Thyroid gland (tissue), 4 donors: ENCODE data around the gene KLHL12.

Experiments used
- CTCF ChIP-seq, 6 experiments: fragments of 200-600 bp in 3 of 6; fragments of 450-650 bp in 3 of 6; sonication (generic) in 3 of 6; IDR thresholded peaks; one replicate each; pipeline ENCODE4 v1.5.1; 2016 to 2019; ENCODE audit warnings: antibody characterized with exemption in 6 of 6, mild to moderate bottlenecking in 2 of 6, inconsistent platforms in 1 of 6, moderate library complexity in 1 of 6
- POLR2A ChIP-seq, 2 donors: fragments of 450-650 bp; IDR thresholded peaks; one replicate each; pipeline ENCODE4 v1.6.1; 2017; ENCODE audit warnings: antibody characterized with exemption in 2 of 2, mild to moderate bottlenecking in 2 of 2, moderate library complexity in 1 of 2

- TF ChIP-seq CTCF (IDR thresholded peaks at IDR 0.05) (no peak), POLR2A (IDR thresholded peaks at IDR 0.05) (no peak)
Observed at GRCh38 chr1:202856014-202856413, 71.0 kb downstream of the KLHL12 start.
